Measurements from ENCODE around the gene PRSS27. TPM values are rescaled to one million over a fixed set of nuclear protein-coding genes. Genes with fewer than 3 reads are reported as not detected.

PRSS27 gene
- total and polyA plus RNA-seq, 2 donors (not counting 3 experiments of a cell fraction or from before 2014, with no cell fraction given), result 0.33 to 0.53 TPM

DNA sequence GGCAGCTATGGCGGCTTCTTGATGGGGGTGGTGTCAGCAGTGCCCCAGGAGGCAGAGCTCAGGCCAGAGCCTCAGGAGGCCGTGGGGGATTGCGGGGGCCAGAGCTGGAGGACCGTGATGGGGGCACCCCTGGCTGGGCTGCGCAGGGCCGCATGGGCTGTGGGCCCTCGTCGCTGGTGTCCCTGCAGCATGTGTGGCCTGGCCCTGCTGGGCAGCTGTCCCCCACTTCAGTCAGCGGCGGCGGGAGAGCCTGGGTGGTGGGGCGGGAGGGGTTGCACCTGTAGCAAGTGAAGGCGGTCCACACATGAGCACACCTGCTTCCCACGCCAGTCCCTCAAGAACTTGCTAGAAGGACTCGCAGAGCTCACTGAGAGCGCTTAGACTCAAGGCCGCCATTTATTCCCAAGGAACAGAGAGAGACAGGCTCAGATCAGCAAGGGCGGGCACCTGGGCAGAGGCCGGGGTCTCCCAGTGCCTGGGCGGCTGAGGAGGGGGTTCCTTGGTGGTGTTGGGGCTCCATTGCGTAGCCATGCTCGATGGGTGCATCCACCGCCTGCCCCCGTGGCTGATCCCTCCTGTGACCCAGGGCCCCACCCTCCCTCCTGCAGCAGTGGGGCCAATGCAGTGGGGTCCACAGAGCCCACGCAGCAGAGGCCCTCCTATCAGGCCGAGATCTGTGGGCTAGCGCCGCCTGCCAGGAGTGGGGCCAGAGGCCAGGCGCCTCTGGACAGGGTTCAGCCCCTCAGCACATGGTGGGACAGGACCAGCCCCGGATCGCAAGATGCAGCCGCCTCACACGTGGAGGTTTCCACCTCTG lies 15.7 kb downstream of the PRSS27 start:
- no peak overlapping the region for H2AFZ ChIP-seq (ENCODE audit: low read depth, low read length)
- no peaks in the 10 kb centered on the region for H3K9me1 ChIP-seq (replicated peaks; ENCODE audit: control insufficient read depth, extremely low read depth, insufficient read depth, low read length)
- dilution Hi-C loops (cut with MboI; ENCODE audit: extremely low pct_ligation_motif_present, low sequenced_read_pairs) (no loop called here), intact Hi-C loops (cut with micrococcal nuclease) (no loop called here)
- H3K4me2 ChIP-seq (ENCODE audit: insufficient read depth, low read length), result no peak overlapping the region
- H3K4me3 ChIP-seq (replicated peaks in 1 of 3; ENCODE audit: insufficient read depth in 1 of 3, low read depth in 1 of 3, low read length in 3 of 3), result no peak overlapping the region
- H3K27me3 ChIP-seq (ENCODE audit: control insufficient read depth in 2 of 2, insufficient read depth in 2 of 2, low read length in 2 of 2), result no peaks in the 10 kb centered on the region
- BruUV-seq (replicated peaks), result no TSS peak
- no peak overlapping the region for H3K9ac ChIP-seq (replicated peaks; ENCODE audit: extremely low read depth, insufficient read depth, low read length)
- no peak overlapping the region for H3K27ac ChIP-seq (ENCODE audit: insufficient read depth, low read depth, low read length)
- no peaks in the 10 kb centered on the region for H3K9me3 ChIP-seq (replicated peaks; ENCODE audit: control insufficient read depth, insufficient read depth, low read length)
- no peaks in the 10 kb centered on the region for H4K20me1 ChIP-seq (replicated peaks; ENCODE audit: control insufficient read depth, extremely low read depth, insufficient read depth, low read length)
- H3K36me3 ChIP-seq (ENCODE audit: control insufficient read depth in 2 of 2, extremely low read depth in 1 of 2, insufficient read depth in 2 of 2, low read length in 2 of 2), result peaks cover 3 to 51% of the 10 kb centered on the region in 2 experiments
- H3K79me2 ChIP-seq (ENCODE audit: control insufficient read depth, insufficient read depth, low read length), result no peaks in the 10 kb centered on the region
- FAIRE-seq (no peak), DNase-seq (ENCODE audit: low read depth, low spot score) (no peak)
- POLR2A ChIA-PET, result no interaction called here
- CTCF ChIA-PET, result interaction anchor here (0.8 to 1.0 kb wide), 2 partner anchors 13 to 223 kb away, joined by 3 read pairs; no protein-coding TSS in a partner anchor
- TF ChIP-seq, protein P1, sequence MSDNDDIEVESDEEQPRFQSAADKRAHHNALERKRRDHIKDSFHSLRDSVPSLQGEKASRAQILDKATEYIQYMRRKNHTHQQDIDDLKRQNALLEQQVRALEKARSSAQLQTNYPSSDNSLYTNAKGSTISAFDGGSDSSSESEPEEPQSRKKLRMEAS (IDR thresholded peaks at IDR 0.05; ENCODE audit: insufficient read depth, insufficient read length), result no peak
- TF ChIP-seq POLR2A (IDR thresholded peaks at IDR 0.05; ENCODE audit: low read depth, low read length) (no peak), MYC (IDR thresholded peaks at IDR 0.05; ENCODE audit: low read depth, low read length) (no peak), GATA2 (IDR thresholded peaks at IDR 0.05; ENCODE audit: insufficient read depth, insufficient read length, low read depth, low read length) (no peak), POLR2AphosphoS5 (IDR thresholded peaks at IDR 0.05; ENCODE audit: insufficient read depth, low read depth, low read length) (no peak), JUN (IDR thresholded peaks at IDR 0.05; ENCODE audit: borderline replicate concordance, insufficient read depth, insufficient read length, low read depth) (no peak), FOS (IDR thresholded peaks at IDR 0.05; ENCODE audit: borderline replicate concordance, insufficient read depth, low read length) (no peak), EZH2 (IDR thresholded peaks at IDR 0.05; ENCODE audit: borderline replicate concordance, low read depth, low read length, severe bottlenecking) (no peak)
- TF ChIP-seq, protein P2, sequence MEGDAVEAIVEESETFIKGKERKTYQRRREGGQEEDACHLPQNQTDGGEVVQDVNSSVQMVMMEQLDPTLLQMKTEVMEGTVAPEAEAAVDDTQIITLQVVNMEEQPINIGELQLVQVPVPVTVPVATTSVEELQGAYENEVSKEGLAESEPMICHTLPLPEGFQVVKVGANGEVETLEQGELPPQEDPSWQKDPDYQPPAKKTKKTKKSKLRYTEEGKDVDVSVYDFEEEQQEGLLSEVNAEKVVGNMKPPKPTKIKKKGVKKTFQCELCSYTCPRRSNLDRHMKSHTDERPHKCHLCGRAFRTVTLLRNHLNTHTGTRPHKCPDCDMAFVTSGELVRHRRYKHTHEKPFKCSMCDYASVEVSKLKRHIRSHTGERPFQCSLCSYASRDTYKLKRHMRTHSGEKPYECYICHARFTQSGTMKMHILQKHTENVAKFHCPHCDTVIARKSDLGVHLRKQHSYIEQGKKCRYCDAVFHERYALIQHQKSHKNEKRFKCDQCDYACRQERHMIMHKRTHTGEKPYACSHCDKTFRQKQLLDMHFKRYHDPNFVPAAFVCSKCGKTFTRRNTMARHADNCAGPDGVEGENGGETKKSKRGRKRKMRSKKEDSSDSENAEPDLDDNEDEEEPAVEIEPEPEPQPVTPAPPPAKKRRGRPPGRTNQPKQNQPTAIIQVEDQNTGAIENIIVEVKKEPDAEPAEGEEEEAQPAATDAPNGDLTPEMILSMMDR (IDR thresholded peaks at IDR 0.05; ENCODE audit: extremely low read depth in 1 of 2, insufficient read depth in 1 of 2, low read depth in 1 of 2, low read length in 2 of 2), result no peak
- no peaks in the 10 kb centered on the region for H3K4me1 ChIP-seq (ENCODE audit: control insufficient read depth, extremely low read depth, insufficient read depth, low read length)

All from endothelial cell of umbilical vein (primary cell).